GM23338 (cell line): ENCODE measurements around the gene COG1. TPM values are rescaled to one million over a fixed set of nuclear protein-coding genes. Genes with fewer than 3 reads are reported as not detected.

Experiments
- ATAC-seq: fragments of 200-7000 bp; cut with Tn5 transposase; 3 replicates; pipeline ENCODE4 v1.9.1; 2020
- DNase-seq: peaks from one replicate; pipeline ENCODE4 v3.0.0-alpha.2; 2015; ENCODE audit warnings: low spot score
- H2AFZ ChIP-seq: fragments of 200-600 bp; sonication (generic); 2 replicates; pipeline ENCODE4 v1.8.0; 2016; ENCODE audit warnings: antibody characterized with exemption, mild to moderate bottlenecking, moderate library complexity
- H3F3A ChIP-seq: fragments of 200-600 bp; sonication (generic); replicated peaks from 2 replicates; pipeline ENCODE4 v1.8.0; 2017; ENCODE audit warnings: antibody characterized with exemption, mixed run types, low read depth
- H3K27ac ChIP-seq: fragments of 200-600 bp; sonication (generic); 2 replicates; pipeline ENCODE4 v1.6.1; 2016; ENCODE audit warnings: low read depth
- H3K27me3 ChIP-seq: fragments of 200-600 bp; sonication (generic); 2 replicates; pipeline ENCODE4 v1.8.0; 2016; ENCODE audit warnings: mild to moderate bottlenecking, mixed run types, moderate library complexity; ENCODE audit not compliant: insufficient read depth
- H3K36me3 ChIP-seq: fragments of 200-600 bp; sonication (generic); 2 replicates; pipeline ENCODE4 v1.8.0; 2016; ENCODE audit warnings: mild to moderate bottlenecking; ENCODE audit not compliant: insufficient read depth
- H3K4me1 ChIP-seq: fragments of 200-600 bp; sonication (generic); 2 replicates; pipeline ENCODE4 v1.8.0; 2016; ENCODE audit warnings: mild to moderate bottlenecking, moderate library complexity; ENCODE audit not compliant: insufficient read depth
- H3K4me2 ChIP-seq: fragments of 200-600 bp; sonication (generic); 2 replicates; pipeline ENCODE4 v1.7.1; 2017; ENCODE audit warnings: mixed run types
- H3K4me3 ChIP-seq: fragments of 200-600 bp; sonication (generic); 2 replicates; pipeline ENCODE4 v1.6.1; 2016; ENCODE audit warnings: mixed run types
- H3K79me2 ChIP-seq: fragments of 200-600 bp; sonication (generic); replicated peaks from 2 replicates; pipeline ENCODE4 v1.8.0; 2017; ENCODE audit warnings: mild to moderate bottlenecking; ENCODE audit not compliant: insufficient read depth
- H3K9me2 ChIP-seq: fragments of 200-600 bp; sonication (generic); 2 replicates; pipeline ENCODE4 v1.8.0; 2017; ENCODE audit not compliant: insufficient read depth
- H4K20me1 ChIP-seq: fragments of 200-600 bp; sonication (generic); replicated peaks from 2 replicates; pipeline ENCODE4 v1.8.0; 2017; ENCODE audit warnings: mild to moderate bottlenecking; ENCODE audit not compliant: insufficient read depth
- H3K27ac Mint-ChIP-seq: 2 replicates; pipeline ENCODE4 v1.8.0; 2020; ENCODE audit warnings: inconsistent platforms, mild to moderate bottlenecking, moderate library complexity, mixed read lengths
- H3K27me3 Mint-ChIP-seq: 3 replicates; pipeline ENCODE4 v1.8.0; 2022; ENCODE audit warnings: low read depth, mild to moderate bottlenecking, moderate library complexity, mixed read lengths, inconsistent platforms; ENCODE audit not compliant: insufficient read depth, poor library complexity
- H3K36me3 Mint-ChIP-seq: 3 replicates; pipeline ENCODE4 v1.8.0; 2021; ENCODE audit warnings: low read depth, mild to moderate bottlenecking, inconsistent platforms, moderate library complexity, mixed read lengths
- H3K4me1 Mint-ChIP-seq: 3 replicates; pipeline ENCODE4 v1.8.0; 2020; ENCODE audit warnings: mild to moderate bottlenecking, inconsistent platforms, mixed read lengths
- H3K4me3 Mint-ChIP-seq: 3 replicates; pipeline ENCODE4 v1.8.0; 2021; ENCODE audit warnings: moderate library complexity, mild to moderate bottlenecking, inconsistent platforms, mixed read lengths
- H3K9me3 Mint-ChIP-seq: 3 replicates; pipeline ENCODE4 v1.8.0; 2020; ENCODE audit warnings: moderate library complexity, mild to moderate bottlenecking, inconsistent platforms, mixed read lengths
- CREB1 ChIP-seq: fragments of 250-450 bp; sonication (Bioruptor Pico); IDR thresholded peaks from 2 replicates; pipeline ENCODE4 v1.5.0; 2020; ENCODE audit warnings: low read depth, mild to moderate bottlenecking, moderate library complexity
- EZH2 ChIP-seq: fragments of 200-600 bp; sonication (generic); IDR thresholded peaks from one replicate; pipeline ENCODE4 v1.8.0; 2017; ENCODE audit warnings: antibody characterized with exemption, mild to moderate bottlenecking, low read depth; ENCODE audit not compliant: unreplicated experiment
- EZH2phosphoT487 ChIP-seq: fragments of 200-600 bp; sonication (generic); IDR thresholded peaks from one replicate; pipeline ENCODE4 v1.8.1; 2018; ENCODE audit warnings: antibody characterized with exemption; ENCODE audit not compliant: unreplicated experiment
- JUNB ChIP-seq: IDR thresholded peaks from one replicate; pipeline ENCODE4 v1.6.1; 2016; ENCODE audit warnings: antibody characterized with exemption; ENCODE audit not compliant: unreplicated experiment
- NANOG ChIP-seq: IDR thresholded peaks from 2 replicates; pipeline ENCODE4 v1.6.1; 2016; ENCODE audit warnings: antibody characterized with exemption, borderline replicate concordance
- POLR2AphosphoS5 ChIP-seq: IDR thresholded peaks from 2 replicates; pipeline ENCODE4 v1.6.1; 2016; ENCODE audit warnings: antibody characterized with exemption, low read depth
- STAT1 ChIP-seq: IDR thresholded peaks from one replicate; pipeline ENCODE4 v1.6.1; 2016; ENCODE audit warnings: antibody characterized with exemption; ENCODE audit not compliant: unreplicated experiment
- ZNF114 ChIP-seq: fragments of 250-450 bp; sonication (Bioruptor Pico); IDR thresholded peaks from 2 replicates; pipeline ENCODE4 v1.5.0; 2020; ENCODE audit warnings: mild to moderate bottlenecking, moderate library complexity
- ZNF331 ChIP-seq: fragments of 250-450 bp; sonication (Bioruptor Pico); IDR thresholded peaks from 2 replicates; pipeline ENCODE4 v1.5.0; 2020; ENCODE audit warnings: low read depth, mild to moderate bottlenecking, moderate library complexity
- polyA plus RNA-seq: library from polyadenylated mRNA; unstranded; fragments of >200 nt; fragmentation: Nextera tagmentation; extraction: Ambion mirVana; gene quantifications from 2 replicates; pipeline ENCODE4 v1.2.1, GENCODE V29; 2016
- total RNA-seq: library from RNA; depleted of rRNA; stranded (reverse); fragments of >200 nt; shearing (Covaris generic); gene quantifications from 2 replicates; pipeline ENCODE4 v1.2.3, GENCODE V29; 2014
- TF ChIP-seq, protein P1 (sequence below), 2 experiments: fragments of 200-600 bp in 1 of 2; sonication (generic) in 1 of 2; conservative IDR thresholded peaks; 2 replicates each; pipeline versions ENCODE4 v1.5.1 to v1.6.1; 2016 to 2017; ENCODE audit warnings: antibody characterized with exemption in 2 of 2, low read depth in 2 of 2, mild to moderate bottlenecking in 2 of 2, moderate library complexity in 1 of 2
- TF ChIP-seq, protein P2 (sequence below): fragments of 250-450 bp; sonication (Bioruptor Pico); IDR thresholded peaks from 2 replicates; pipeline ENCODE4 v1.5.0; 2020; ENCODE audit warnings: mild to moderate bottlenecking, moderate library complexity
- TF ChIP-seq, protein P3 (sequence below): IDR thresholded peaks from 2 replicates; pipeline ENCODE4 v1.6.1; 2016; ENCODE audit warnings: antibody characterized with exemption
- TF ChIP-seq, protein P4 (sequence below): IDR thresholded peaks from one replicate; pipeline ENCODE4 v1.6.1; 2018; ENCODE audit warnings: antibody characterized with exemption; ENCODE audit not compliant: unreplicated experiment

The COG1 gene
- total and polyA plus RNA-seq, 2 experiments from 2014 or later = 15.0 to 26.1 TPM

DNA sequence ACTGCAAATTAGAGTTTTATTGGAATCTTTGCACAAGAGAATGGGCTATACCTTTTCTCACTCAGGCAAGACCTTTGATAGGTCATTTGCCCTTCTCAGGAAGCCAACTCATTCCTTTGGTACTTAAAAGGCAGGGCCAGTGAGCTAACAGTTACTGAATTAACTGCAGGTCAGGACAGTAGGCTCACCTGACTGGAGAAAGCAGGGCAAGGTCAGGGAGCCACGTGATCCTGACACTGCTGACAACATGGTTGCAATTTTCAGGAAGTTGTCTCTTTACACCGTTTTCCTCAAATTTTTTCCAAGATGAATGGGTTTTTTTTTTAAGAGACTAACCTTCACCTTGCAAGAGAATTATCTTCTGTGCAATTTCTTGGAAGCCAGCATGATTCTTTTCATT, 47.7 kb downstream of the COG1 start:
- no peak overlapping the region for H3K4me2 ChIP-seq
- Mint-ChIP-seq H3K4me1 (no peaks in the 10 kb centered on the region), H3K4me3 (no peak overlapping the region), H3K27ac (no peak overlapping the region), H3K27me3 (no peaks in the 10 kb centered on the region), H3K9me3 (no peaks in the 10 kb centered on the region), H3K36me3 (peaks cover 42% of the 10 kb centered on the region)
- no peaks in the 10 kb centered on the region for H3K9me2 ChIP-seq
- peaks cover 52% of the 10 kb centered on the region for H3K79me2 ChIP-seq
- no peak overlapping the region for H3K4me3 ChIP-seq
- no peaks in the 10 kb centered on the region for H3K27me3 ChIP-seq
- DNase-seq = no peak
- TF ChIP-seq, protein P1, sequence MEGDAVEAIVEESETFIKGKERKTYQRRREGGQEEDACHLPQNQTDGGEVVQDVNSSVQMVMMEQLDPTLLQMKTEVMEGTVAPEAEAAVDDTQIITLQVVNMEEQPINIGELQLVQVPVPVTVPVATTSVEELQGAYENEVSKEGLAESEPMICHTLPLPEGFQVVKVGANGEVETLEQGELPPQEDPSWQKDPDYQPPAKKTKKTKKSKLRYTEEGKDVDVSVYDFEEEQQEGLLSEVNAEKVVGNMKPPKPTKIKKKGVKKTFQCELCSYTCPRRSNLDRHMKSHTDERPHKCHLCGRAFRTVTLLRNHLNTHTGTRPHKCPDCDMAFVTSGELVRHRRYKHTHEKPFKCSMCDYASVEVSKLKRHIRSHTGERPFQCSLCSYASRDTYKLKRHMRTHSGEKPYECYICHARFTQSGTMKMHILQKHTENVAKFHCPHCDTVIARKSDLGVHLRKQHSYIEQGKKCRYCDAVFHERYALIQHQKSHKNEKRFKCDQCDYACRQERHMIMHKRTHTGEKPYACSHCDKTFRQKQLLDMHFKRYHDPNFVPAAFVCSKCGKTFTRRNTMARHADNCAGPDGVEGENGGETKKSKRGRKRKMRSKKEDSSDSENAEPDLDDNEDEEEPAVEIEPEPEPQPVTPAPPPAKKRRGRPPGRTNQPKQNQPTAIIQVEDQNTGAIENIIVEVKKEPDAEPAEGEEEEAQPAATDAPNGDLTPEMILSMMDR (conservative IDR thresholded peaks at IDR 0.05; ENCODE audit: low read depth in 2 of 2) = no peak
- TF ChIP-seq EZH2 = no peak
- TF ChIP-seq, protein P2, sequence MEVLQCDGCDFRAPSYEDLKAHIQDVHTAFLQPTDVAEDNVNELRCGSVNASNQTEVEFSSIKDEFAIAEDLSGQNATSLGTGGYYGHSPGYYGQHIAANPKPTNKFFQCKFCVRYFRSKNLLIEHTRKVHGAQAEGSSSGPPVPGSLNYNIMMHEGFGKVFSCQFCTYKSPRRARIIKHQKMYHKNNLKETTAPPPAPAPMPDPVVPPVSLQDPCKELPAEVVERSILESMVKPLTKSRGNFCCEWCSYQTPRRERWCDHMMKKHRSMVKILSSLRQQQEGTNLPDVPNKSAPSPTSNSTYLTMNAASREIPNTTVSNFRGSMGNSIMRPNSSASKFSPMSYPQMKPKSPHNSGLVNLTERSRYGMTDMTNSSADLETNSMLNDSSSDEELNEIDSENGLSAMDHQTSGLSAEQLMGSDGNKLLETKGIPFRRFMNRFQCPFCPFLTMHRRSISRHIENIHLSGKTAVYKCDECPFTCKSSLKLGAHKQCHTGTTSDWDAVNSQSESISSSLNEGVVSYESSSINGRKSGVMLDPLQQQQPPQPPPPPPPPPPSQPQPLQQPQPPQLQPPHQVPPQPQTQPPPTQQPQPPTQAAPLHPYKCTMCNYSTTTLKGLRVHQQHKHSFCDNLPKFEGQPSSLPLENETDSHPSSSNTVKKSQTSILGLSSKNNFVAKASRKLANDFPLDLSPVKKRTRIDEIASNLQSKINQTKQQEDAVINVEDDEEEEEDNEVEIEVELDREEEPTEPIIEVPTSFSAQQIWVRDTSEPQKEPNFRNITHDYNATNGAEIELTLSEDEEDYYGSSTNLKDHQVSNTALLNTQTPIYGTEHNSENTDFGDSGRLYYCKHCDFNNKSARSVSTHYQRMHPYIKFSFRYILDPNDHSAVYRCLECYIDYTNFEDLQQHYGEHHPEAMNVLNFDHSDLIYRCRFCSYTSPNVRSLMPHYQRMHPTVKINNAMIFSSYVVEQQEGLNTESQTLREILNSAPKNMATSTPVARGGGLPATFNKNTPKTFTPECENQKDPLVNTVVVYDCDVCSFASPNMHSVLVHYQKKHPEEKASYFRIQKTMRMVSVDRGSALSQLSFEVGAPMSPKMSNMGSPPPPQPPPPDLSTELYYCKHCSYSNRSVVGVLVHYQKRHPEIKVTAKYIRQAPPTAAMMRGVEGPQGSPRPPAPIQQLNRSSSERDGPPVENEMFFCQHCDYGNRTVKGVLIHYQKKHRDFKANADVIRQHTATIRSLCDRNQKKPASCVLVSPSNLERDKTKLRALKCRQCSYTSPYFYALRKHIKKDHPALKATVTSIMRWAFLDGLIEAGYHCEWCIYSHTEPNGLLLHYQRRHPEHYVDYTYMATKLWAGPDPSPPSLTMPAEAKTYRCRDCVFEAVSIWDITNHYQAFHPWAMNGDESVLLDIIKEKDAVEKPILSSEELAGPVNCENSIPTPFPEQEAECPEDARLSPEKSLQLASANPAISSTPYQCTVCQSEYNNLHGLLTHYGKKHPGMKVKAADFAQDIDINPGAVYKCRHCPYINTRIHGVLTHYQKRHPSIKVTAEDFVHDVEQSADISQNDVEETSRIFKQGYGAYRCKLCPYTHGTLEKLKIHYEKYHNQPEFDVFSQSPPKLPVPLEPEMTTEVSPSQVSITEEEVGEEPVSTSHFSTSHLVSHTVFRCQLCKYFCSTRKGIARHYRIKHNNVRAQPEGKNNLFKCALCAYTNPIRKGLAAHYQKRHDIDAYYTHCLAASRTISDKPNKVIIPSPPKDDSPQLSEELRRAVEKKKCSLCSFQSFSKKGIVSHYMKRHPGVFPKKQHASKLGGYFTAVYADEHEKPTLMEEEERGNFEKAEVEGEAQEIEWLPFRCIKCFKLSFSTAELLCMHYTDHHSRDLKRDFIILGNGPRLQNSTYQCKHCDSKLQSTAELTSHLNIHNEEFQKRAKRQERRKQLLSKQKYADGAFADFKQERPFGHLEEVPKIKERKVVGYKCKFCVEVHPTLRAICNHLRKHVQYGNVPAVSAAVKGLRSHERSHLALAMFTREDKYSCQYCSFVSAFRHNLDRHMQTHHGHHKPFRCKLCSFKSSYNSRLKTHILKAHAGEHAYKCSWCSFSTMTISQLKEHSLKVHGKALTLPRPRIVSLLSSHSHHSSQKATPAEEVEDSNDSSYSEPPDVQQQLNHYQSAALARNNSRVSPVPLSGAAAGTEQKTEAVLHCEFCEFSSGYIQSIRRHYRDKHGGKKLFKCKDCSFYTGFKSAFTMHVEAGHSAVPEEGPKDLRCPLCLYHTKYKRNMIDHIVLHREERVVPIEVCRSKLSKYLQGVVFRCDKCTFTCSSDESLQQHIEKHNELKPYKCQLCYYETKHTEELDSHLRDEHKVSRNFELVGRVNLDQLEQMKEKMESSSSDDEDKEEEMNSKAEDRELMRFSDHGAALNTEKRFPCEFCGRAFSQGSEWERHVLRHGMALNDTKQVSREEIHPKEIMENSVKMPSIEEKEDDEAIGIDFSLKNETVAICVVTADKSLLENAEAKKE = no peak
- no peak for TF ChIP-seq ZNF331
- TF ChIP-seq EZH2phosphoT487 = no peak
- TF ChIP-seq, protein P3, sequence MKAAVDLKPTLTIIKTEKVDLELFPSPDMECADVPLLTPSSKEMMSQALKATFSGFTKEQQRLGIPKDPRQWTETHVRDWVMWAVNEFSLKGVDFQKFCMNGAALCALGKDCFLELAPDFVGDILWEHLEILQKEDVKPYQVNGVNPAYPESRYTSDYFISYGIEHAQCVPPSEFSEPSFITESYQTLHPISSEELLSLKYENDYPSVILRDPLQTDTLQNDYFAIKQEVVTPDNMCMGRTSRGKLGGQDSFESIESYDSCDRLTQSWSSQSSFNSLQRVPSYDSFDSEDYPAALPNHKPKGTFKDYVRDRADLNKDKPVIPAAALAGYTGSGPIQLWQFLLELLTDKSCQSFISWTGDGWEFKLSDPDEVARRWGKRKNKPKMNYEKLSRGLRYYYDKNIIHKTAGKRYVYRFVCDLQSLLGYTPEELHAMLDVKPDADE = no peak
- TF ChIP-seq CREB1 (CRISPR knock-in tag) = no peak
- no peak for TF ChIP-seq JUNB
- no peak for TF ChIP-seq ZNF114 (CRISPR knock-in tag)
- no peak for TF ChIP-seq STAT1
- no peak for TF ChIP-seq POLR2AphosphoS5
- TF ChIP-seq NANOG = no peak
- TF ChIP-seq, protein P4, sequence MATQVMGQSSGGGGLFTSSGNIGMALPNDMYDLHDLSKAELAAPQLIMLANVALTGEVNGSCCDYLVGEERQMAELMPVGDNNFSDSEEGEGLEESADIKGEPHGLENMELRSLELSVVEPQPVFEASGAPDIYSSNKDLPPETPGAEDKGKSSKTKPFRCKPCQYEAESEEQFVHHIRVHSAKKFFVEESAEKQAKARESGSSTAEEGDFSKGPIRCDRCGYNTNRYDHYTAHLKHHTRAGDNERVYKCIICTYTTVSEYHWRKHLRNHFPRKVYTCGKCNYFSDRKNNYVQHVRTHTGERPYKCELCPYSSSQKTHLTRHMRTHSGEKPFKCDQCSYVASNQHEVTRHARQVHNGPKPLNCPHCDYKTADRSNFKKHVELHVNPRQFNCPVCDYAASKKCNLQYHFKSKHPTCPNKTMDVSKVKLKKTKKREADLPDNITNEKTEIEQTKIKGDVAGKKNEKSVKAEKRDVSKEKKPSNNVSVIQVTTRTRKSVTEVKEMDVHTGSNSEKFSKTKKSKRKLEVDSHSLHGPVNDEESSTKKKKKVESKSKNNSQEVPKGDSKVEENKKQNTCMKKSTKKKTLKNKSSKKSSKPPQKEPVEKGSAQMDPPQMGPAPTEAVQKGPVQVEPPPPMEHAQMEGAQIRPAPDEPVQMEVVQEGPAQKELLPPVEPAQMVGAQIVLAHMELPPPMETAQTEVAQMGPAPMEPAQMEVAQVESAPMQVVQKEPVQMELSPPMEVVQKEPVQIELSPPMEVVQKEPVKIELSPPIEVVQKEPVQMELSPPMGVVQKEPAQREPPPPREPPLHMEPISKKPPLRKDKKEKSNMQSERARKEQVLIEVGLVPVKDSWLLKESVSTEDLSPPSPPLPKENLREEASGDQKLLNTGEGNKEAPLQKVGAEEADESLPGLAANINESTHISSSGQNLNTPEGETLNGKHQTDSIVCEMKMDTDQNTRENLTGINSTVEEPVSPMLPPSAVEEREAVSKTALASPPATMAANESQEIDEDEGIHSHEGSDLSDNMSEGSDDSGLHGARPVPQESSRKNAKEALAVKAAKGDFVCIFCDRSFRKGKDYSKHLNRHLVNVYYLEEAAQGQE = no peak
- H4K20me1 ChIP-seq = peaks cover 2% of the 10 kb centered on the region
- H3F3A ChIP-seq = no peaks in the 10 kb centered on the region; the same call in 1 of the 2 replicates
- no peak overlapping the region for H2AFZ ChIP-seq
- H3K4me1 ChIP-seq = no peaks in the 10 kb centered on the region
- no peak for ATAC-seq
- no peak overlapping the region for H3K27ac ChIP-seq
- H3K36me3 ChIP-seq = peaks cover 36% of the 10 kb centered on the region
